GM12891 (cell line): Measurements from ENCODE around the gene MAP2K2.

Experiments
- DNase-seq: peaks from one replicate; pipeline ENCODE4 v3.0.0; 2011; ENCODE audit warnings: low spot score; ENCODE audit not compliant: insufficient read length
- FAIRE-seq: peaks from 2 replicates; lab custom pipeline; 2011; peaks lifted over from hg19 to GRCh38; lab: Jason Lieb, UNC
- PAX5 ChIP-seq: IDR thresholded peaks from 2 replicates; pipeline ENCODE4 v1.6.1; 2011; ENCODE audit warnings: low read length, moderate library complexity, mild to moderate bottlenecking; ENCODE audit not compliant: insufficient read depth, severe bottlenecking
- POLR2A ChIP-seq: IDR thresholded peaks from 2 replicates; pipeline ENCODE4 v1.6.1; 2011; ENCODE audit warnings: low read depth, low read length, control low read depth
- POLR2AphosphoS5 ChIP-seq: IDR thresholded peaks from 2 replicates; pipeline ENCODE4 v1.6.1; 2011; ENCODE audit warnings: low read depth, low read length, control low read depth
- POU2F2 ChIP-seq: IDR thresholded peaks from 2 replicates; pipeline ENCODE4 v1.6.1; 2011; ENCODE audit warnings: low read depth, mild to moderate bottlenecking, control low read depth, low read length, moderate library complexity
- SPI1 ChIP-seq: IDR thresholded peaks from 2 replicates; pipeline ENCODE4 v1.6.1; 2011; ENCODE audit warnings: low read depth, low read length, control low read depth
- TAF1 ChIP-seq: IDR thresholded peaks from 2 replicates; pipeline ENCODE4 v1.6.1; 2011; ENCODE audit warnings: low read depth, low read length, control low read depth

MAP2K2 gene

GRCh38 chr19:4057931-4058692 lies 65.8 kb downstream of the MAP2K2 start:
- DNase-seq (no peak), FAIRE-seq (no peak)
- no peak for TF ChIP-seq POU2F2
- TF ChIP-seq SPI1: no peak
- TF ChIP-seq POLR2A: no peak
- no peak for TF ChIP-seq TAF1
- TF ChIP-seq PAX5: no peak
- TF ChIP-seq POLR2AphosphoS5: no peak

GRCh38 chr19:4055209-4055552 lies 68.7 kb downstream of the MAP2K2 start:
- TF ChIP-seq TAF1 (no peak), POLR2A (0 out of 2 replicates have a peak, but pooled peaks have one; percentile 35)
- DNase-seq (no peak), FAIRE-seq (no peak)

- FAIRE-seq (no peak), DNase-seq (no peak)
- TF ChIP-seq POLR2AphosphoS5 (no peak), PAX5 (no peak), POU2F2 (no peak), TAF1 (no peak), SPI1 (no peak), POLR2A (no peak)
These were observed 69.3 kb downstream of the MAP2K2 start for GRCh38 chr19:4054441-4055208.

GRCh38 chr19:4053423-4054324 lies 70.2 kb downstream of the MAP2K2 start:
- DNase-seq (no peak), FAIRE-seq (peak; percentile 86)
- TF ChIP-seq PAX5 (no peak), POLR2AphosphoS5 (peak; percentile 70; the same call in 1 of the 2 replicates), TAF1 (no peak), POLR2A (peak; percentile 23; the same call in 1 of the 2 replicates)

GRCh38 chr19:4052993-4053422 lies 70.9 kb downstream of the MAP2K2 start:
- TF ChIP-seq PAX5 (no peak), SPI1 (no peak), POLR2AphosphoS5 (no peak), TAF1 (no peak), POU2F2 (no peak), POLR2A (no peak)
- no peak for DNase-seq
- FAIRE-seq: no peak

GRCh38 chr19:4052114-4052992 lies 71.6 kb downstream of the MAP2K2 start:
- FAIRE-seq (no peak), DNase-seq (no peak)
- no peak for TF ChIP-seq PAX5
- no peak for TF ChIP-seq POLR2A
- no peak for TF ChIP-seq SPI1
- TF ChIP-seq POU2F2: no peak
- TF ChIP-seq POLR2AphosphoS5: no peak
- no peak for TF ChIP-seq TAF1

GRCh38 chr19:4051175-4052101 lies 72.5 kb downstream of the MAP2K2 start:
- no peak for FAIRE-seq
- DNase-seq: no peak
- TF ChIP-seq TAF1: no peak
- TF ChIP-seq POLR2A: peak; percentile 55

- TF ChIP-seq POLR2A: no peak
- no peak for TF ChIP-seq TAF1
- no peak for TF ChIP-seq POU2F2
- TF ChIP-seq POLR2AphosphoS5: no peak
- no peak for TF ChIP-seq PAX5
- TF ChIP-seq SPI1: no peak
- FAIRE-seq (no peak), DNase-seq (no peak)
These were observed 74.5 kb downstream of the MAP2K2 start for GRCh38 chr19:4049432-4049831.
